Liver (tissue), 9 donors: ENCODE data around the gene TTC22. TPM values are rescaled to one million over a fixed set of nuclear protein-coding genes. Genes with fewer than 3 reads are reported as not detected.

Experiments
- DNase-seq: peaks from one replicate; pipeline ENCODE4 v3.0.0-alpha.2; 2017; ENCODE audit warnings: low spot score
- H3K27ac ChIP-seq, 2 donors: one replicate each; pipeline ENCODE4 v1.7.0; 2013; ENCODE audit warnings: inconsistent platforms in 2 of 2, low read length in 2 of 2, control low read depth in 1 of 2, low read depth in 1 of 2, mild to moderate bottlenecking in 1 of 2
- H3K27me3 ChIP-seq, 4 donors: one replicate each; pipeline versions ENCODE4 v1.6.1 to v1.7.0; 2013; ENCODE audit warnings: low read length in 3 of 4, inconsistent platforms in 1 of 4, mild to moderate bottlenecking in 1 of 4, moderate library complexity in 1 of 4; ENCODE audit not compliant: control insufficient read depth in 4 of 4, insufficient read depth in 4 of 4
- H3K36me3 ChIP-seq, 4 donors: one replicate each; pipeline versions ENCODE4 v1.6.1 to v1.7.0; 2013; ENCODE audit warnings: low read length in 3 of 4, mild to moderate bottlenecking in 3 of 4, low read depth in 1 of 4, moderate library complexity in 1 of 4; ENCODE audit not compliant: control insufficient read depth in 4 of 4, insufficient read depth in 3 of 4
- H3K4me1 ChIP-seq, 4 donors: one replicate each; pipeline versions ENCODE4 v1.6.1 to v1.7.0; 2013; ENCODE audit warnings: low read length in 3 of 4, mild to moderate bottlenecking in 3 of 4, moderate library complexity in 1 of 4; ENCODE audit not compliant: control insufficient read depth in 4 of 4, insufficient read depth in 4 of 4
- H3K4me3 ChIP-seq, 3 donors: one replicate each; pipeline versions ENCODE4 v1.6.1 to v1.7.0; 2013; ENCODE audit warnings: low read length in 3 of 3, control low read depth in 1 of 3, low read depth in 1 of 3, mild to moderate bottlenecking in 1 of 3
- H3K9ac ChIP-seq, 2 donors: one replicate each; pipeline ENCODE4 v1.7.0; 2013; ENCODE audit warnings: low read length in 2 of 2, mild to moderate bottlenecking in 2 of 2, moderate library complexity in 2 of 2, control low read depth in 1 of 2, low read depth in 1 of 2
- H3K9me3 ChIP-seq, 4 donors: one replicate each; pipeline versions ENCODE4 v1.6.1 to v1.7.0; 2013; ENCODE audit warnings: low read length in 3 of 4; ENCODE audit not compliant: control insufficient read depth in 4 of 4
- ATF3 ChIP-seq: IDR thresholded peaks from 2 replicates; pipeline ENCODE4 v1.6.1; 2016; ENCODE audit warnings: antibody characterized with exemption
- EGR1 ChIP-seq, 2 donors: IDR thresholded peaks; 2 replicates each; pipeline ENCODE4 v1.6.1; 2016 to 2018; ENCODE audit warnings: antibody characterized with exemption in 2 of 2, low read depth in 2 of 2
- FOXA2 ChIP-seq: IDR thresholded peaks from 2 replicates; pipeline ENCODE4 v1.6.1; 2016; ENCODE audit warnings: antibody characterized with exemption
- NR2F2 ChIP-seq: IDR thresholded peaks from 2 replicates; pipeline ENCODE4 v1.6.1; 2016; ENCODE audit warnings: antibody characterized with exemption
- RAD21 ChIP-seq, 2 donors: IDR thresholded peaks; 2 replicates each; pipeline ENCODE4 v1.6.1; 2016; ENCODE audit warnings: antibody characterized with exemption in 2 of 2, mild to moderate bottlenecking in 2 of 2
- RXRA ChIP-seq, 2 donors: IDR thresholded peaks; 2 replicates each; pipeline ENCODE4 v1.6.1; 2017 to 2018; ENCODE audit warnings: antibody characterized with exemption in 2 of 2, mild to moderate bottlenecking in 1 of 2
- SP1 ChIP-seq: IDR thresholded peaks from 2 replicates; pipeline ENCODE4 v1.6.1; 2018; ENCODE audit warnings: antibody characterized with exemption, mild to moderate bottlenecking
- YY1 ChIP-seq: IDR thresholded peaks from 2 replicates; pipeline ENCODE4 v1.6.1; 2016; ENCODE audit warnings: antibody characterized with exemption, mild to moderate bottlenecking
- ZBTB33 ChIP-seq: IDR thresholded peaks from 2 replicates; pipeline ENCODE4 v1.6.1; 2016; ENCODE audit warnings: antibody characterized with exemption
- WGBS: extraction: QIAGEN DNeasy Blood & Tissue Kit; methylation state at CpG from one replicate; pipeline ENCODE4 v1.1.7; 2013; 5-methylcytosine and 5-hydroxymethylcytosine counted together
- polyA plus RNA-seq, 2 donors: library from polyadenylated mRNA; stranded (reverse) in 1 of 2; unstranded in 1 of 2; fragments of 200-250 nt in 1 of 2; fragments of >200 nt in 1 of 2; fragmentation: Nextera tagmentation in 1 of 2; extraction: Ambion mirVana in 1 of 2; gene quantifications; one replicate each; pipeline versions ENCODE4 v1.2.1 to v1.2.3, GENCODE V29; 2013 to 2015
- total RNA-seq, 2 donors: library from RNA; depleted of rRNA; stranded (reverse); fragments of >200 nt; gene quantifications; one replicate each; pipeline ENCODE4 v1.2.3, GENCODE V29; 2014
- donor health status: healthy.
- donor health status: healthy.
- donor health status: healthy.
- donor health status: healthy.
- donor health status: healthy.

TTC22 gene
- total and polyA plus RNA-seq, 4 donors = 0.96 to 3.5 (median 2.3) TPM

- Histone ChIP-seq H3K4me3 (no peak overlapping the region), H3K27ac (no peak overlapping the region), H3K9ac (no peak overlapping the region), H3K9me3 (no peaks in the 10 kb centered on the region), H3K27me3 (no peaks in the 10 kb centered on the region), H3K4me1 (no peaks in the 10 kb centered on the region), H3K36me3 (peaks cover 4 to 38% (median 29%) of the 10 kb centered on the region in 4 donors)
- no peak for DNase-seq
- WGBS = 84% methylated on average over 12 of the region's 12 CpGs
- TF ChIP-seq EGR1 (IDR thresholded peaks at IDR 0.05; ENCODE audit: low read depth in 2 of 2) (no peak), NR2F2 (peak; percentile 20)
These were observed 57.5 kb downstream of the TTC22 start for GRCh38 chr1:54743416-54744226.

GRCh38 chr1:54742282-54742681 is 58.8 kb downstream of the TTC22 start:
- Histone ChIP-seq H3K36me3 (peaks cover 10 to 49% (median 35%) of the 10 kb centered on the region in 4 donors), H3K27ac (no peak overlapping the region), H3K9me3 (no peaks in the 10 kb centered on the region), H3K27me3 (no peaks in the 10 kb centered on the region), H3K9ac (no peak overlapping the region), H3K4me3 (no peak overlapping the region), H3K4me1 (no peaks in the 10 kb centered on the region)
- WGBS = 83% methylated on average over 4 of the region's 4 CpGs
- DNase-seq = no peak
- TF ChIP-seq RXRA (IDR thresholded peaks at IDR 0.05) = no peak
- no peak for TF ChIP-seq EGR1 (IDR thresholded peaks at IDR 0.05; ENCODE audit: low read depth in 2 of 2)
- TF ChIP-seq ZBTB33 = no peak
- TF ChIP-seq YY1 = no peak

GRCh38 chr1:54741531-54741930 is 59.6 kb downstream of the TTC22 start:
- no peaks in the 10 kb centered on the region for H3K27me3 ChIP-seq
- 96% methylated on average over 4 of the region's 4 CpGs for WGBS
- no peaks in the 10 kb centered on the region for H3K4me1 ChIP-seq
- peaks cover 10 to 56% (median 41%) of the 10 kb centered on the region in 4 donors for H3K36me3 ChIP-seq
- H3K9ac ChIP-seq = no peak overlapping the region
- DNase-seq = no peak
- no peaks in the 10 kb centered on the region for H3K9me3 ChIP-seq
- no peak overlapping the region for H3K4me3 ChIP-seq
- TF ChIP-seq SP1 (no peak), ATF3 (no peak), RXRA (IDR thresholded peaks at IDR 0.05) (no peak), FOXA2 (no peak), ZBTB33 (no peak), RAD21 (IDR thresholded peaks at IDR 0.05) (no peak)
- no peak overlapping the region for H3K27ac ChIP-seq
